ENCODE data around the gene DMPK. TPM values are rescaled to one million over a fixed set of nuclear protein-coding genes. Genes with fewer than 3 reads are reported as not detected.
A peak's percentile ranks its signal among the peaks of the same experiment; 100 is the strongest.

The DMPK gene
- total RNA-seq, 1 donor from 2014 or later = 441 TPM

DNA sequence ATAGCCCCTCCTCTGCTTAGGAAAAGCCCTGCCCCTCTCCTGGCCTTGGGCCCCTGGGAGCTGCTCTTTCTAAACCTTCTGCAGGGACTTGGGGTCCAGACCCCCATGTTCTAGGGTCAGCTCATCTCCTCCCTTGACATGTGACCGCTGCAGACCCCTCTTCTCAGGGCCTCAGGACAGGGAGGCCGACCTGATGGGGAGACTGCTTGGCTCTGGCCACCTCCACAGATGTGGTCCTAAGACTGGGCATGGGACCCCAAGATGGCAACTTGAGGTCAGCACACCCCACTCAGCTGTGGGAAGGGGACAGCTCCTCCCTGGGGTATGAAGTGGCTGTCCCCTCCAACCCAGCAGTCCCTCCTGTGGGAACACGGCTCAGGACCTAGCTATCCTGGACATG is 9.4 kb downstream of the DMPK start:
- intact Hi-C loops (cut with DNase I) = no loop called here
- DNase-seq (ENCODE audit: low spot score) = no peak

DNA sequence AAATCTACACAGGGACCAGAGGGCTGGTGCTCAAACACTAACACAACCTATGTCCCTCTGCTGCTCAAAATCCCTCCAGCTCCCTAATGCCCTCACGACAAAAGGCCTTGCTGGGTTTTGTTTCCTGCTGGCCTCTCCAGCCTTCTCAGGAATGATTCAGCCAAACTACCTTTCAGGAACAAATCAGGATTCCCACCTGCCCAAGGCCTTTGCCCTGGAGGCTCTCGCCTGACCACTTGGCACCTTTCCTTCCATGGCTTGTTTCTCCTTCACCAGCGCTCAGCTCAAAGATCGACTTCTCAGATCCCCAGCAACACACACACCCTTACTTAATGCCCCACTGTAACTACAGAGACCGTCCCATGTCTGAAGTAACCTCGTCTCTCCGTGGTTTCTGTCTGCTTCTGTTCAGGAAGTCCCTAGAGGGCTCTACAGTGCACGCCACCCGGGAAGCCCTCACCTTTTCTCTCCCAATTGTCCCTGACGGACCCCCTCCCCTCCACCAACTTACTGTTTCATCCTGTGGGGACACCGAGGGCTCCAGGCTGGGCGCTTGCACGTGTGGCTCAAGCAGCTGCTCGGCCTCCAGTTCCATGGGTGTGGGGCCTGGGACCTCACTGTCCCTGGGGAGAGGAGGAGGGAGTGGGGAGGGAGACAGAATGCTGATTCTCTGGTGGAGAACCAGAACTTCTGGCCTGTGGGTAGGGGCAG is 10.0 kb downstream of the DMPK start:
- no peak for DNase-seq (ENCODE audit: low spot score)

DNA sequence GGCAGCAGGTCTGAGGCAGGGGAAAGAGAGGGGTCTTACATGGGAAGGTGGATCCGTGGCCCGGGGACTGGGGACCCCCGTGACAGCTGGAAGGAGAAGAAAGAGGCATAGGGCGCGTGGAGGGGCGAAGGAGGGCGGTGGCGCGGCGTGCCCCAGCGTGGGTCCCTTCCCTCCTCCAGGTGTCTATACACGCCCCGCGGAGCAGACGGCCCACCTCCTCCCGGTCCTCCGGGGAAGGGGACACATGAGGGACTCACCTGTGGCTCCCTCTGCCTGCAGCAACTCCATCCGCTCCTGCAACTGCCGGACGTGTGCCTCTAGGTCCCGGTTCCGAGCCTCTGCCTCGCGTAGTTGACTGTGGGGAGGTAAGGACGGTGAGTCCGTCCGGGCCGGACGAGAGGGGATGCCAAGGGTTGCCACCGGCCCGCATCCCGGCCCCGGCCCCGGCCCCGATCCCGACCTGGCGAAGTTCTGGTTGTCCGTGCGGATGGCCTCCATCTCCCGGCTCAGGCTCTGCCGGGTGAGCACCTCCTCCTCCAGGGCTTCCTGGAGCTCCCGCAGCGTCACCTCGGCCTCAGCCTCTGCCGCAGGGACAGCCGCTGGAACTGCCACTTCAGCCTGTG is 10.9 kb downstream of the DMPK start:
- DNase-seq (ENCODE audit: low spot score) = no peak
- intact Hi-C loops (cut with DNase I) = no loop called here

More for the DNA sequence above, 10.0 kb downstream of the DMPK start:
- intact Hi-C loops (cut with DNase I) = no loop called here

DNA sequence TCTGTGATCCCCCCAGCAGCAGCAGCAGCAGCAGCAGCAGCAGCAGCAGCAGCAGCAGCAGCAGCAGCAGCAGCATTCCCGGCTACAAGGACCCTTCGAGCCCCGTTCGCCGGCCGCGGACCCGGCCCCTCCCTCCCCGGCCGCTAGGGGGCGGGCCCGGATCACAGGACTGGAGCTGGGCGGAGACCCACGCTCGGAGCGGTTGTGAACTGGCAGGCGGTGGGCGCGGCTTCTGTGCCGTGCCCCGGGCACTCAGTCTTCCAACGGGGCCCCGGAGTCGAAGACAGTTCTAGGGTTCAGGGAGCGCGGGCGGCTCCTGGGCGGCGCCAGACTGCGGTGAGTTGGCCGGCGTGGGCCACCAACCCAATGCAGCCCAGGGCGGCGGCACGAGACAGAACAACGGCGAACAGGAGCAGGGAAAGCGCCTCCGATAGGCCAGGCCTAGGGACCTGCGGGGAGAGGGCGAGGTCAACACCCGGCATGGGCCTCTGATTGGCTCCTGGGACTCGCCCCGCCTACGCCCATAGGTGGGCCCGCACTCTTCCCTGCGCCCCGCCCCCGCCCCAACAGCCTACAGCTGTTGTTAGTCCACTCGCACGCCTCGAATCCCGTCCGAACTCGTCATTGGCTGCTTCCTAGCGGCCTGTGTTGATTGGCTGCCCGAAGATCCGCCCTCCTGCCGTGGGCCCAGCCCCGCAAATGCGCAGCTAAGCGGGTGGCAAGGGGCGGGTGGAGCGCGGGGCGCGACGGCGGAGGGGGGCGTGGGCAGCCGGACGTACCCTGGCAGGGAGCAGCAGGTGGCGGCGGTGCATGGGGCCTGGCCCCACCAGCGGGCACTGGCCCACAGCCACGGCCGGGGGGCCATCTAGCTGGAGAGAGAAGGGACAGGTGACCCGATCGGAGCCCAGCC is 11.8 kb downstream of the DMPK start:
- DNase-seq (ENCODE audit: low spot score) = peak; percentile 95
- intact Hi-C loops (cut with DNase I) = loop anchor here (1.0 kb wide), 2 partner anchors 29 to 47 kb away; no protein-coding TSS in a partner anchor

DNA sequence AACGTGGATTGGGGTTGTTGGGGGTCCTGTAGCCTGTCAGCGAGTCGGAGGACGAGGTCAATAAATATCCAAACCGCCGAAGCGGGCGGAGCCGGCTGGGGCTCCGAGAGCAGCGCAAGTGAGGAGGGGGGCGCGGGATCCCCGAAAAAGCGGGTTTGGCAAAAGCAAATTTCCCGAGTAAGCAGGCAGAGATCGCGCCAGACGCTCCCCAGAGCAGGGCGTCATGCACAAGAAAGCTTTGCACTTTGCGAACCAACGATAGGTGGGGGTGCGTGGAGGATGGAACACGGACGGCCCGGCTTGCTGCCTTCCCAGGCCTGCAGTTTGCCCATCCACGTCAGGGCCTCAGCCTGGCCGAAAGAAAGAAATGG is 12.5 kb downstream of the DMPK start:
- intact Hi-C loops (cut with DNase I) = loop anchor here (1.0 to 2.0 kb wide), 5 partner anchors 13 to 77 kb away; partner anchors contain the start of genes DMPK and QPCTL
- DNase-seq (ENCODE audit: low spot score) = no peak

DNA sequence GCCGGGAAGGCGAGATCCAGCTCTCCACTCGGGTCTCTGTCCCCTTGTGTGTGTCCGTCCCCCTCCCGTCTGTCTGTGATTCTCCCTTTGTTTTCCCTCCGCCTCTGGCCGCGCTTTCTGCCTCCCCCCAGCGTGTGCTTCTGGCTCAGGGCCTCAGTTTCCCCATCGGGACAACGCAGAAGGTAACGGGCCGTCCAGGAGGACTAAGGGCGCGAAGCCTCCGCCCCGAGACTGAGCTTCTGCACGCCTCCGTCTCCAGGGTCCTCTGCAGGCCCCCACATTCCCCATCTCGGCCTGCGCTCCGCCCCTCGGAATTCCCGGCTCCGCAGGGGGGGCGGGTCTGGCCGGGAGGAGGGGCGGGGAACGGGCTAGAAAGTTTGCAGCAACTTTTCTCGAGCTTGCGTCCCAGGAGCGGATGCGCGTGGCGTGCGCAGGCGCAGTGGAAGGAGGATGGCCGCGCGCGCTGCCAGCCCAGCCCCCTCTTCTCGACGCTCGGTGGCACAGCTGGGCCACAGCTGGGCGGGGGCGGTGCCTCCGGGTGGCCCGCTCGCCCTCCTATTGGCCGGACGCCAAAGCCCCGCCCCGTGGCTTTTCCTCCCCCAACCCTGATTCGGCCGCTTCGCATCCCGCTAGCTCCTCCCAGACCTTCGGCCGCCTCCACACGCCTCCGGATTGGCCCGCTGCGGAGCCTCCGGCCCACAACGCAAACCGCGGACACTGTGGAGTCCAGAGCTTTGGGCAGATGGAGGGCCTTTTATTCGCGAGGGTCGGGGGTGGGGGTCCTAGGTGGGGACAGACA is 13.1 kb downstream of the DMPK start, which contains the start of gene SIX5:
SIX5 (minus strand) TSS at position 269 of the 799 bp plus-strand sequence. CDS start 408 bp downstream, outside the sequence.
- DNase-seq (ENCODE audit: low spot score) = peak; percentile 98
- intact Hi-C loops (cut with DNase I) = loop anchor here (2.0 kb wide), 3 partner anchors 14 to 76 kb away; partner anchors contain the start of genes DMPK and QPCTL

DNA sequence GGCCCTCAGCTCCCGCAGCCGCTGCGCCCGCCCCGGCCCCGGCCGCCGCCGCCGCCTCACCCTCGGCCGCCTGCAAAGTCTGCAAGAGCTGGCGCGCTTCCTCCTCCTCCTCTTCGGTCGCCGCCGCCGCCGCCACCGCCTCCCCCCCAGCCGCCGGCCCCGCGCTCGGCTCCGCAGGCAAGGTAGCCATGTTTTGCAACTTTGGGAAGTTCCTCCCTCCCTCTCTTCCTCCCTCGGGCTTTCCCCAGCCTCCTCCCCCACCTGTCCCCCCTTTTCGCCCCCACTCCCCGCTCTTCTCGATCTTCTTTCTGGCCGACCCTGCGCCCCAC is 13.7 kb downstream of the DMPK start:
- intact Hi-C loops (cut with DNase I) = loop anchor here (2.0 kb wide), 3 partner anchors 14 to 76 kb away; partner anchors contain the start of genes DMPK and QPCTL
- DNase-seq (ENCODE audit: low spot score) = peak; percentile 75

DNA sequence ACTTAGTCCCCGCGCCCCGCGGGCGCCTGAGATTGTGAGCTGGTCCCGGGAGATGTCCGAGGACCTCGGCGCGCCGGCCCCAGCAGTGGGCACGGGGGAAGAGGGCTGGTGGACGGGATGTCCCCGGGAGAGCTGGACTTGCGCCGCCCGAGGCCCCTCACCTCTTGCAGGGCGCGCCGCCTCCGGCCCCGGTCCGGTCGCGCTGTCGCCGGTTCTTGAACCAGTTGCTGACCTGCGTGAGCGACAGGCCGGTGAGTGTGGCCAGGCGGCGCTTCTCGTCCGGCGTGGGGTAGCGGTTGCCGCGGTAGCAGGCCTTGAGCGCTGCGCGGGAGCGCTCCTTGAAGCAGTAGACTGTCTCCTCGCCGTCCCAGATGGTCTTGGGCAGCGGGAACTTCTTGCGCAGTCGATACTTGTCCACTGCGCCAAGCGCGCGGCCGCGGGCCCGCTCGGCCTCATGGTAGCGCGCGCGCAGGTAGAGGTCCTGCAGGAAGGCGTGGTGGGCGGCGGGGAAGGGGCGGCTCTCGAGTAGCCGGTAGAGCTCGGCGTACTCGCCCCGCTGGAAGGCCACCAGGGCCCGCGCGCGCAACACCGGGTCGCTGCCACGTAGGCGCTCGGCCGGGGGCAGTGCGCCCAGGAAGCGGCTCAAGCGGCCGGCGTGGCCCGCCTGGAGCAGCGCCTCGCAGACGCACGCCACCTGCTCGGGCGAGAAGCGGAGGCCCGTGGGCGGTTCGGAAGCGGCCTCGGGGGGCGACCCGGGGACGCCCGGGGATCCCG is 14.2 kb downstream of the DMPK start:
- DNase-seq (ENCODE audit: low spot score) = peak; percentile 78
- intact Hi-C loops (cut with DNase I) = loop anchor here (2.0 kb wide), 4 partner anchors 15 to 75 kb away; partner anchors contain the start of genes DMPK, FBXO46 and QPCTL

DNA sequence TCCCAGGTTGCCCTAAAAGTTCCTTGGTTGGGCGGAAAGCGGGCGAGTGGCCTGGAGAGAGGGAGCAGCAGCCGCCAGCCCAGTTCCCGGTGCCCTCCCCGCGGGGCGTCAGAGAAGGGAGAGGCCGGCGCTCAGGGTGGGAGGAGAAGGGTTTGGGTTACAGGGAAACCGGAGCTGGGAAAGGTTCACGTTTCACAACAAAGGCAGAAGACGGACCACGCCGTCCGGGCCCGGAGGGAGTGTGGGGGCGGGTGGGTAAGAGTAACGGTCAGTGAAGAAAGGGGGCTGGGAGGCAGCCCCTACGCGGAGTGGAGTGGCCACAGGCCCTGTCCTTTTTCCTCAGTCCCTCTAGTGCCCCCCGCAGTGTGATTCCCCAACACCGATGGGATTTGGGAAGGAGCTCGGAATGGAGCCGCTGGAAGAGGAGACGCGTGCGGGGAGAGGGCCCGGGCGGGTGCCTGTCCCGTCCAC is 14.8 kb downstream of the DMPK start:
- DNase-seq (ENCODE audit: low spot score) = peak; percentile 82
- intact Hi-C loops (cut with DNase I) = loop anchor here (2.0 kb wide), 1 partner anchor 37 kb away; the partner anchor contains the start of gene FBXO46

DNA sequence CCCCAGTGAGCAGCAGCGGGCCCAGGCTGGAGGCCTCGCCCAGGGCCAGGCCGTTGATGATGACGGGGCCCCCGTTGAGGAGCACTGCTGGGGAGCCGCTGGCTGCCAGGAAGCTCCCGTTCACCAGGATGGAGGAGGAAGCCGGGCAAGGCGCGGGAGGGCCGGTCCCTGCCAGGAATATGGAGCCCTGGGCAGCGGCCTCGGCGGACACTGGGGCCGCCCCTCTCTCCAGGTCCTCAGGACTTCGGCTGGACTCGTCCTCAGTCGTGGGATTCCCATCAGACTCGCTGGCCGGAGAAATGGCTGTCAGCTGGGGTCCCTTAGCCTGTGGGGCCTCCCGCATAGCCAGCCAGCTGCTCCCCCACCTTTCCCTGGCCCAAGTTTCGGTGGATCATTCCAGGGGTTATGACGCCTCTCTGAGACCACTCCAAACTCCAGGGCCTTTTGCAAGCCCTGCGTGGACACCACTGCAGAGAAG is 15.4 kb downstream of the DMPK start:
- intact Hi-C loops (cut with DNase I) = loop anchor here (2.0 kb wide), 1 partner anchor 36 kb away; the partner anchor contains the start of gene FBXO46
- peak; percentile 76 for DNase-seq (ENCODE audit: low spot score)

DNA sequence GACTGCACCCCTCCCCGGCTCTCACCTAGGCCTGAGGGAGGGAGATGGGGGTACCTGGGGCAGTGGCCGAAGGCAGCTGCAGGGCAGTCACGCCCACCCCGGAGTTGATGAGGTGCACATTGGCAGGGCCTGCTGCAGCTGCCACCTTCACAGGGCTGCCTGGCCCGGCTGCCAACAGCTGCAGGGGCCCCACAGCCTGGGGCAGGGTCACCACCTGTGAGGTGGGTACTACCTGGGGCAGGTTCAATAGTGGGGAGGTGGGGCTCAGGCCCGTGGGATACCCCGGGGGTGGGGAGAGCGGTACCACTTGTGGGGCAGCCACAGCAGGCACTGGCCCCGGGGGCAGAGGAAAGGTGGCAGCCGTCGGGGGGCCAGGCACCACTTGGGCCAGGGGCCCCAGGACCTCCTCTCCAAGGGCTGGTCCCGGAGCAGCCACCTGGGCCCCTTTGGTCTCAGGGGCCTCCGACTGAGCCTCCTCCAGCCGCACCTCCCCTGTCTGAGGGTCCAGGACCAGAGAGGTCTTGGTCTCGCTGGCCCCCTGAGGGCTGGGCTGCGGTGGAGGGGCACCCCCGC is 15.9 kb downstream of the DMPK start:
- intact Hi-C loops (cut with DNase I) = loop anchor here (2.0 kb wide), 1 partner anchor 36 kb away; the partner anchor contains the start of gene FBXO46
- DNase-seq (ENCODE audit: low spot score) = no peak

DNA sequence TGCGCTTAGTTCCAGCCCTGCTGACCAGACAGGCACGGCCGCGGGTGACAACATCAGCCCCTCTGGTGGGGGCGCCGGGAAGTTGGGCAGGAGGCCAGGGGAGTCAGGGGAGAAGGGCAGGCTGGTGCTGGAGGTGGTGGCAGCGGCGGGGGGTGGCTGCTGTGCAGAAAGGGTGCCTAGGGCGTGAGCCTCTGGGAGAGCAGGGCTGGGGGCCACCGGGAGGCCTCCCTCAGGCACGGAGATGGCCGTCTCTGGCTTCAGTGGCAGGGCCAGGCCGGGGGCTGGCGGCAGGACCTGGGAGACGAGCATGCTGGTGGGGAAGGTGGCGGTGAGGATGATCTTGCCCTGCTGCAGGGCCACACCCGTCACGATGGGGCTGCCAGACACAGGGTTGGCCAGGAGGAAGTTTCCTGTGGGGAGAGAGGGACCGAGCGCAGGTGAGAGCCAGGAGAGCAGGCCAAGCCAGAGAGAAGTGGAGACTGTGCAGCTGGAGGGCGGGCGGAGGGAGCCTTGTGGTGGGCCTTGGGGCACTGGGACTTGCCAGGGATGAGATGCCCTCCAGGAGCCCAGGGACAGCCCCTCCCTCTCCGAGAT is 16.5 kb downstream of the DMPK start:
- DNase-seq (ENCODE audit: low spot score) = no peak
- intact Hi-C loops (cut with DNase I) = loop anchor here (2.0 kb wide), 1 partner anchor 35 kb away; the partner anchor contains the start of gene FBXO46

DNA sequence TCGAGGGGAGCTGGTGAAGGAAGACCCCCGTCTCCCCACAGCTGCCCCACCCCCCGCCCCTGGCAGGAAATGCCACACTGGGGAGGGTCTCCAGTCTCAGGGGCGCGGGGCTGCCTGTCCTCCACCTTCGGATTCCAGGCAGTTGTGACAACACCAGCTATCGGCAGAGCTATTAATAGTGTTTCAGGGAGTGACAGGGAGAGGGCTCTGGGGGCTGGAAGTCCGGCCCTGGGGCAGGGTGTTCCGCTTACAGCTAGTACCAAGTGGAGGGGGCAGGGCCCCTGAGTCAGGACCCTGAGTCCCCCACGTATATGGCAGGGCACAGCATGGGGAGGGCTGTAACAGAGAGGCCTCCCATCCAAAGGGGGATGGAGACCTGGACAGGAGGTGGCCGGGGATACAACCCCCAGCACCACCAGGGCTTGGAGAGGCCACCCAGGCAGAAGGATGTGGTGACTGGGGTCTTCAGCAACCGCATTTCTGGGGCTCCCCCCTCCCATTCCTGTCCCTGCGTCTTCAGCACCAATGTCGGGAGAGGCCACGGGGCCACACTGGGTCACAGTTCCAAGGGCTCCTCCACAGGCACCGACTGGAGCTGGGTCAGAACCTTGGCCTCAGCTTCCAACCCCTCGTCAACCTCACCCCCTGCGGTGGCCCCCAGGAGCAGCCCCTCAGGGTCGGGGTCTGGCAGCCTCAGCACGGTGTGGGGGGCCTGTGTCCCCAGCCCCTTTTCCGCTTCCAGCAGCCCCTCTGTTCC is 17.2 kb downstream of the DMPK start:
- intact Hi-C loops (cut with DNase I) = loop anchor here (5.0 kb wide), 1 partner anchor 32 kb away; no protein-coding TSS in a partner anchor
- DNase-seq (ENCODE audit: low spot score) = no peak

DNA sequence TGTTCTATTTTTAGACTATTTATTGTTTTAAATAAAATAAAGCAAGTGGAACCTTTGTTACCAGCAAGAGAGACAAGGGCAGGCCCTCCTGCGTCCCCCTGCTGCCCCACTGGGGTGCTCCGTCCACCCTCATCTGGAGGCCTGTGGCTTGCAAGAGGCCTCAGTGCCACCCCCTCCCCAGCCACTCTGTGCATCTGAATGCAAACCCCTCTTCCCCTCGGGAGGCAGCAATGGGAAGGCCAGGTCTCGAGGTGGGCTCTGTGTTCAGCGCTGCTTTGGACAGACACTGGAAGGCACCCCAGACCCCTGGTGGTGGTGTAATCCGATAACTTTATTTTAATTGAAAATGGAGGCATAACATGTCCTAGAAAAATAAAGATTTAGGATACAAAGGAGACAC is 17.8 kb downstream of the DMPK start:
- intact Hi-C loops (cut with DNase I) = loop anchor here (5.0 kb wide), 1 partner anchor 33 kb away; no protein-coding TSS in a partner anchor
- no peak for DNase-seq (ENCODE audit: low spot score)

DNA sequence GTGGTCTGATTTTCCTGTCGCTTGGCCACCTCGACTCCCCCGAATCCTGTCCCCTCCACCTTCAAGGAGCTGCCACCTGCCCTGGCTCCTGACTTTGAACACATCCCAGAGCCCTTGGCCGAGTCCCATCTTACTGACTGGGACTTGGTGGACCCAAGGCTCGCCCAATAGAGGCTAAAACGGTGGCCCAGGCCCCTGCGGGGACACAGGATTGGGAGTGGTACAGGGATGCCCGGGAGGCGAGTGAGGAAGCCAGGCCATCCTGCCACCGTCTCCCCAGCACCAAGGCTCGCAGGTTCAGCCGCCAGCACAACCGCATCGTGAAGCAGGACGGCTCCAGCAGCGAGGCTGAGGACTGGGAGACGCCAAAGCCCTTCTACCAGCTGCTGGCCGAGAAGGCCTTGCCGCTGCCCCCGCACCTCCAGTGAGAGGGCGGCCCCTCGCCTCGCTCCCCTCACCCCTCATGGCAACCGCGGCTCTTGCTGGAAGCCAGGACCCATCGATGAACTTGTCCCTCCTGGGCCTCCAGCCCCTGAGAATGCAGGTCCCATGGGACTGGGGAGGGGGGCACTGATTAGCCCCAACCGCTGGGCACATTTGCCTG is 18.5 kb downstream of the DMPK start:
- DNase-seq (ENCODE audit: low spot score) = no peak
- intact Hi-C loops (cut with DNase I) = loop anchor here (5.0 kb wide), 1 partner anchor 34 kb away; no protein-coding TSS in a partner anchor
